GM19238 (cell line): ENCODE data around the gene NRN1.

Experiments
- DNase-seq: peaks from one replicate; pipeline ENCODE4 v3.0.0; 2011; ENCODE audit warnings: low spot score; ENCODE audit not compliant: insufficient read length

NRN1 gene

GRCh38 chr6:6002848-6003620 is 3.7 kb downstream of the NRN1 start:
- no peak for DNase-seq

- DNase-seq: no peak
These were observed 4.5 kb downstream of the NRN1 start for GRCh38 chr6:6002005-6002847.

DNA sequence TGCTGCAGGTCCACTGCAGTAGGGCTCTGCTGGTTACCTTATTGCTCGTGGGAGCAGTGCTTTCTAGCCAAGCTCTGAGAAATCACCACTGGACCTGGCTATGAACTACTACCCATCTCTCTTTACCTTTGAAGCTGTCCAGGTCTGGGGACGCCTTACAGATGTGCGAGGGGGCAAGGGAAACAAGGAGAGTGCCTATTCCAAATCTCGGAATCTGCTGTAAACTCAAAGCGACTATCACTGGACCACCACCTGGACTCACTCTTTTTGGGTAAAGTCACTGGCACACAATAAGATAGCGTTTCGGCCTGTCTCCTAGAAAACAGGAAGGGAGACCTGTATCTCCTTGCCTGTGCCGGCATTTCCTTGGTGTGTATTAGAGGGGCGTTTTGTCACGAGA is 5.3 kb downstream of the NRN1 start:
- DNase-seq: no peak

DNA sequence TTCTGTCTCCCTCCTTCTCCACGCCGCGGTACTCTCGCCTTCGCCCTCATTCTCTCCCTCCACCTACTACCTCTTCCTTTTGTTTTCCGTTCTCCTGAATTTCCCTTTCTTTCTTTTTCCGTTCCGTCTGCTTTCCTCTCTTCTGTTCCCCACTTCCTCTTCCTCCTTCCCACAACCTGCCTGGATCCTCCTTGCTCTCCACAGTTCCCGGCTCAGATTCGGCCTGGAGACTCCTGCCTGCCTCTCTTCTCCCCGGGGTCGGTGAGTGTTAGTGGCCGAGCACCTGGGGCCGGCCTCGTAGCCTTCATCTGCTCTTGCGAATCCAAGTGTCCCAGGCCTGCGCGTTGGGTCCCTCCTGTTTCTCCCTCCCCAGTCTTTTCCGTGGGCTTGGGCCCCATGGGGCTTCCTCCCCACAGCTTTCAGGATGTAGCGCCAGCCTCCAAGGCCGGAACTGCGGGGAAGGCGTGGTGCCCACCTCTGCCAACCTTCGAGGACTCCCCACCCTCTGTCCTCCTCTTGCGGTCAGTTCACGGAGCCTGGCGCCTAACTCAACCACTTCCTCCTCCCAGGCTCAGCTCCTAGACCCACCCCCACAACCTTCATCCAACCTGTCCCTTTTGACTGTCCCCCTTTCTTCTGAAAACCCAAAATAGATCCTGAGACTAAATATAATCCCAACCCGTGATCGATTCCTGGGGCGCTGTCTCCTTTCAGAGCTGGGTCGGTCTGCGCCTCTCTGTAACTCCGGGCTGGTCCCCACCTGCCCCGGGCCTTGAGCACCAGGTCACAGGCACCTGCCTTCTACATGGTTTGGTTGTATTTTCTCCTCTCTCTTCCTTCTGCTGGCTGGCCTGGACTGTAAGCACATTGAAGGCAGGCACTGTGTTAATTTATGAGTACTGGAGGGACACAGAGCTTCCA is 6.8 kb downstream of the NRN1 start:
- no peak for DNase-seq

- no peak for DNase-seq
These were observed 7.7 kb downstream of the NRN1 start for GRCh38 chr6:5998711-5999687.

- no peak for DNase-seq
These were observed 8.5 kb downstream of the NRN1 start for GRCh38 chr6:5998236-5998635.

DNA sequence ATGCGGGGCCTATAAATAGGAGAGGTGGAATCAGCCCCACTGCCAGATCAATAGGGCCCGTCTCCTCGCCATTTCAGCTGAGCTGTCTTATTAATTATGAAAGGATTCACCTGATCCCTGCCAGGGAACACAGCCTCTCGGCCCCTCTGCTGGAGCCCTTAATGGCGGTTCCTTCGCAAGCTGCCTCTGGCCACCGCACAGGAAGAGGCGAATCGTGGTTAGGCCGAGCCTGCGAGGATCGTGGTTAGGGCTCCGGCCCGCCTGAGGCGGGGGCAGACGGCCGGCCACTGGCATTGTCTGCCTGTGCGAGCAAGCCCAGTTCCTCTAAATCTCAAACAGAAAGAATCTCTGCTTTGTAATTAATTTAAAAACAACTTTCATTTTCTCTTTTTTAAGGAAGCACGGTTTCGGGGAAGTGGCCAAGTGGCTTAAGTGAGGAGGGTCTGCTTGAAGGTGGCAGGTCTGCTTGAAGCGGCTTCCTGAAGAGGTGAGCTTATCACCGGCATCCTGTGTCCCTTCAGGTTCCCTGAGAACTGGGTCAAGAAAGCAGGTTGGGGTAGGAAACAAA is 9.2 kb downstream of the NRN1 start:
- DNase-seq: no peak

GRCh38 chr6:5996714-5997419 is 9.9 kb downstream of the NRN1 start:
- no peak for DNase-seq

DNA sequence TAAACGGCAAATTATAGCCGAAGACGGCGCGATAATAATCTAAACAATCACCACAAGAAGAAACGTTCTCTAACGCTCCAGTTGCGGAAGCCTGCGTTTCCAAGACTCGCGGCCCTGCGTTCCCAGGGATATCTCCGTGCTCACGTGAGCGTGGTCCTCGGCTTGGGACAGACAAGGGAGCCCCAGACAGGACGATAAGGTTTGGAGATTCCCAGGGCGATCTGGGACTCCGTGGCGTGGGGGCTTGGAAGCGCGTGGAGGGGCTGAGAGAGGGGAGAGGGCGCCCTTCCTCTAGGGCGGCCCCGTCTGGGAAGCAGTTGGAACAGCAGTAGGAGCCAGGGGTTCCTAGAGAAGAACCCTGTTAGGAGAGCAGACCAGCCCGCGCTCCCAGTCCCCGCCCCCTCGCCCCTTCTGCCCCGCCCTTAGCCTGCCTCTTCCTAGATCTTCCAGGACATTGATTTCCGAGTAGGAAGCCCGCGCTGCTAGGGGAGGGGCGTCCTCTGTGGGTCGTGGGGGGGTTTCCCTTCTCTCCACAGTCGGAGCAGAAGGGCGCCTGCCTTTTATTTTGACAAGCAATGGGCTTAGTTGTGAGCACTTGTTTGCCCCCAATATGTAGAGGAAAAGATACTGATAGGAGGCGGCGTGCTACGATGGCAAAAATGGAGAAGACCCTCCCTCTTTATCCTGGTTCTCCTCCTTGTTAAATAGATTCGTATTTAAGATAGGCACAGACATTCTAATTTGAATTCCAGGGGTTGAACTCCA is 10.6 kb downstream of the NRN1 start:
- DNase-seq: no peak

GRCh38 chr6:5995658-5995948 is 11.1 kb downstream of the NRN1 start:
- DNase-seq: no peak

DNA sequence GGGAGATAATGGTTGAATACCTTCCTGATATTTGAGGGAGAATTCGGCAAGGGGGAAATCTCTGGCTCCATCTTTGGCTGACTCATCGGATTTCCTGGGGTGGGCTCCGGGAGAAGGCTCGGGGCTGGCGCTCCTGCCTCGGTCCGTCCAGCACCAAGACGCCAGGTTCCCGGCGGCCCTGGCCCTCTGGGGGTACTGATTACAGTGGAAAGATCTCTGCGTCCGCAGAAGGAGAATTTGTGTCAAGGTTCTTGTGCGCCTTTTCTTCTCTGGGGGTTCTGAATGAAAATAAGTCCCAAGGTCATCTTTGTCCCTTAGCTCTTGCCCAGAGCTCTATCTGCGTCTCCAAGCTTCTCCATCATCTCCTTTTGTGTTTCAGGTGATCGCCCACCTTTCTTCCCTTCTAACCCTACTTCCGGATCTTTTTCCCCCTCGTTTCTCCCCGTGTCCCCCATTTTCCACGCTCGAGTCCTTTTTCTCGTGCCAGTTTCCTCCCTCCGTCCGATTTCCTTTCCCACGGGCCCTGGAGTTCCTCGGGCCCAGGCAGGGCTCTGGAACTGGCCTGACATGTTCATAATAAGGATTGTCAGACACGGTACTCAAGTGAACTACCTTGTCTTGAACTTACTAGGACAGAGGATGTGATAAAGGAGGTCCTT is 11.6 kb downstream of the NRN1 start:
- DNase-seq: no peak

GRCh38 chr6:5994234-5994998 is 12.3 kb downstream of the NRN1 start:
- no peak for DNase-seq

DNA sequence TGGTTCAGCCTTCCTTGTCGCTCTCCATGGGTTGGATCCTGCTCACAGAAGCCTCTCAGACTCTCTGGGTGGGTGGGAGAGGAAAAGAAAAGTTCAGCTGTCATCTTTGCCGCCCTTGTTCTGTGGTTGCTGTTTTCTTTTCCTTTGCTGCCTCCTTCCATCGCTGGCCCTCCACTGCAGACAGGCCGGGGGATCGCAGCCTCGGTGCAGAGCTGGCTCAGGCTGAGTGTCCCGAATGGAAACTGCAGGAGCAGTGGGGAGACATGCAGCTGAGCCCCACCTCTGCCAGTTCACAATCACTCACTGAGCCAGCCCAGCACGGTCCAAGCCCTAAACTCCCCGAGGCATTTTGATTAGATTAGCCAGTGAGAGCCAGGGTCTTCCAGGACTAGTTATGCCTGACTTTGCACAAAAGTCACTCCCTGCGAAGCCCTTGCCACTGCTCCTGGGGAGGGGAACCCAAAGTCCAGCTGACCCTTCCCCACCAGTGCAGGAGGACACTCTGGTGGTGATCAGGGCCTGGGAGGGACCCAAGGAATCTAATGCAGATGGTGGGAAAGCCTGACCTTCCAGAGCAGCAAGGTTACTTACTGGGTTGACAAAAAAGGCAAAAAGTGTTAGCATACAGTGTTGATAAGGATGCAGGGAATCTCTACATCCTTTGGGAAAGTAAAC is 14.0 kb downstream of the NRN1 start:
- DNase-seq: no peak

GRCh38 chr6:5990786-5991185 is 15.9 kb downstream of the NRN1 start:
- DNase-seq: no peak

DNA sequence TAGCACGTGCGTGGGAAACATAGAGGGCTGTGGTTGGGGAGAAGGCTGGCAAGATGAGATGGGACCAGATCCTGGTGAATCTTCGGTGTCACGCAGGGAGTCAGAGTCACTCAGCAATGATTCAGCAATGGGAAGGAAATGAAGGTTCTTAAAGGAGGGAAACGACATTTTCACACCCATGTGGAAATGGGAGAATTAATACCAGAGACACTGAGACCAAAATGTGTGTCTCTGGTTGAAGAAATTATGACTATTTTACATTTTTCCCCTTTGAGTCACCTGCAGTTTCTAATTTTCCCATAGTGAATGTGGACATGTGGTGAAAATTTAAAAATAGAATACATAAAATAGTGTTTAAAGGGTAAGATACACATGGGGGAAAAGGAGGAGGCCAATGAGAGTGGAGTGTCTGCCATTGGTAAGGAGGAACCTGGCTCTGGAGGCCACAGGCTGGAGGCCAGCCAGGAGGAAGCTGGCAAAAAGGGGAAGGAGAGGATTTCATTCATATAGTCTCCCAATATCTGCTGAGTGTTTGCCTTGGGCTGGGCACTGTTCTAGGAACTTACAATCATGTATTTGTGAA is 17.5 kb downstream of the NRN1 start:
- no peak for DNase-seq

DNA sequence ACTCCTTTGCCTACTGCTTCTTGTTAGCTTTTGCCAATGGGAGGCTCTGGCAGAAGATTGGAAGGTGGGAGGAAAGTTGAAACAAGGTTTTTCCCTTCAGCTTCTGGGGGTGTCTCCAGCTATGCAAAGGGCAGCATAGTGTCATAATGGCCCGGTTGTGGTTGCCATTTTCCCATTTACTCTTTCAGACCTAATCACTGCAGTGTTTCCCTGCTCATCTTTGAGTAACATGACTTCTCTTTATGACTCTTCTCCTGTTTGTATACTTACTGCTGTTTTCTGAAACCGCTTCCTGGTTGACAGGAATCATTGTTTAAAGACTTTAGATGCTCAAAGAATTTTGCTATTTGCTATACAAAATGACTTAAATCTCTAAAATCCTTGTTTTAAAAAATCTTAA is 19.9 kb downstream of the NRN1 start:
- DNase-seq: no peak
